ENCODE results near the gene NHERF2. TPM values are rescaled to one million over a fixed set of nuclear protein-coding genes. Genes with fewer than 3 reads are reported as not detected.

The NHERF2 gene
- total and polyA plus RNA-seq, 9 donors = 6.3 to 118 (median 78.7) TPM

DNA sequence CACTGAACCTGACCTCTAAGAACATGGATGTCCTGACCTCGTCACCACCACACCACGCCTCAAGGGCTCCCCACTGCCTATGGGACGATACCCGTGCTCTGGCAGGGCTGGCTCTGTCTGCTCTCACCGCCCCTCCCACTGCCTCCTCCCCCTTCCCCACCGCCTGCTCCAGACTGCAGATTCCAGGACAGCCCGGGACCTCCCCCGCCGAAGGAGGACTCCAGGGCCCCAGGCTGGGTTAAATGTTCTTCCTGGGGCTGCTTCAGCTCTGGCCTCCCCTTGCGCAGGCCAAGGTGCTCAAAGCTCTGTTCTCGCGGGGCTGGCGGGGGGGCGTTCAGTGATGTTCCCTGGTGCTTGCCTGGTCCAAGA is 4.0 kb upstream of the NHERF2 start:
- Histone ChIP-seq H3K36me3 (no peaks in the 10 kb centered on the region), H3K4me1 (ENCODE audit: insufficient read depth) (peaks cover 11% of the 10 kb centered on the region), H3K4me3 (peak overlapping the region; percentile 31), H3K27ac (no peak overlapping the region), H3K9me3 (no peaks in the 10 kb centered on the region), H3K27me3 (no peaks in the 10 kb centered on the region)
- TF ChIP-seq, protein P1, sequence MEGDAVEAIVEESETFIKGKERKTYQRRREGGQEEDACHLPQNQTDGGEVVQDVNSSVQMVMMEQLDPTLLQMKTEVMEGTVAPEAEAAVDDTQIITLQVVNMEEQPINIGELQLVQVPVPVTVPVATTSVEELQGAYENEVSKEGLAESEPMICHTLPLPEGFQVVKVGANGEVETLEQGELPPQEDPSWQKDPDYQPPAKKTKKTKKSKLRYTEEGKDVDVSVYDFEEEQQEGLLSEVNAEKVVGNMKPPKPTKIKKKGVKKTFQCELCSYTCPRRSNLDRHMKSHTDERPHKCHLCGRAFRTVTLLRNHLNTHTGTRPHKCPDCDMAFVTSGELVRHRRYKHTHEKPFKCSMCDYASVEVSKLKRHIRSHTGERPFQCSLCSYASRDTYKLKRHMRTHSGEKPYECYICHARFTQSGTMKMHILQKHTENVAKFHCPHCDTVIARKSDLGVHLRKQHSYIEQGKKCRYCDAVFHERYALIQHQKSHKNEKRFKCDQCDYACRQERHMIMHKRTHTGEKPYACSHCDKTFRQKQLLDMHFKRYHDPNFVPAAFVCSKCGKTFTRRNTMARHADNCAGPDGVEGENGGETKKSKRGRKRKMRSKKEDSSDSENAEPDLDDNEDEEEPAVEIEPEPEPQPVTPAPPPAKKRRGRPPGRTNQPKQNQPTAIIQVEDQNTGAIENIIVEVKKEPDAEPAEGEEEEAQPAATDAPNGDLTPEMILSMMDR (IDR thresholded peaks at IDR 0.05) = no peak
- TF ChIP-seq POLR2A (IDR thresholded peaks at IDR 0.05) (no peak), EP300 (IDR thresholded peaks at IDR 0.05) (no peak)
- intact Hi-C loops (cut with DNase I) = loop anchor here in 3 of 4 donors (2.0 to 5.0 kb wide), 2 partner anchors 118 to 120 kb away; no protein-coding TSS in a partner anchor
- no peak for DNase-seq
- WGBS, 3 donors = 1 to 3% (median 2%) methylated on average over 10 to 14 of the region's 14 CpGs

DNA sequence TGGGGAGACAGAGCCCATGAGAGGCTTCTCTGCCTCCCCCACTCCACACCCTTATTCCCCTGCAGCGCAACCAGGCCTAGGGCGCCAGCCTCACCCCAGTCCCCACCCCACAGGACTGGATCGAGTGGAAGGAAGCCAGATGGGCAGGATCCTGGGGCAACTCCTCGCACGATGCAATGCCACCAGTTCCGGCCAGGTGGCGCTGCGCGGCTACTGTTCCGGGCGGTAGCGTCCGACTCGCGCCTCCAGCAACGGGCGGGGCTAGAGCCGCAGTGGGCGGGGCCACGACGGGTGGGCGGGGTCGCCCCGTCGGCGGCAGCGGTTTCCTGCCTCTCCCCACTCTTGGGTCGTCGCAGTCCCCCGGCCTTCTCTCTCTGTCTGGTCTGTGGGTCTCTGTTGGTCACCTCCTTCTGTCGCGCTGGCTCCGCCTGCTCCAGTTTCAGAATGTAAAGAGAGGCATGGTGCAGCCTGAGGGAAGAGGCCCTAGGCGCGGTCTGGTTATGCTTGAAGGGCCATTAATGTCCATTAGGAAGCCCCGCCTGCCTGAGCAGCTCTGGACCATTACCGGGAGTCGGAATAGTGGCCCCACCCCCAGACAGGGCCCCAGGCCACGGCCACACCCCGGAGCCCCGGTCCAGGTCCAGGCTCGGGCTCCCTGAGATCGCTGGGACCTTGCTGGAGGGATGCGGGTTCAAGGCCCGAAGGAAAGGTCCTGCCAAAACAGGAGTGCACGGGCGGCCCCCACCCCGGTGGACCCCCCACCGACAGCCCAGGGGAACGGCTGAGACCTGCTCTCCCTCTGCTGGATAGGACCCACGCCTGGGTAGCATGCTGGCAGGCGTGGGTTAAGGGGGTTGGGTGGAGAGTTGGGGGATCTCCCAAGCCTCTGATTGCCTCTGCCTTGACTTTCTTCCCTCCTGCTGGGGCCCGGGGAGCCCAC is 3.3 kb upstream of the NHERF2 start:
- Histone ChIP-seq H3K27ac (peak overlapping the region; percentile 24 to 37), H3K4me1 (ENCODE audit: insufficient read depth) (peaks cover 17% of the 10 kb centered on the region), H3K4me3 (peak overlapping the region; percentile 31), H3K9me3 (no peaks in the 10 kb centered on the region), H3K36me3 (no peaks in the 10 kb centered on the region), H3K27me3 (no peaks in the 10 kb centered on the region)
- 12 to 19% (median 15%) methylated on average over 36 to 53 of the region's 53 CpGs for WGBS, 3 donors
- intact Hi-C loops (cut with DNase I) = loop anchor here in 3 of 4 donors (2.0 to 5.0 kb wide), 2 partner anchors 117 to 119 kb away; no protein-coding TSS in a partner anchor
- DNase-seq = peak; percentile 88 to 97 (median 94)
- TF ChIP-seq POLR2A (IDR thresholded peaks at IDR 0.05) (peak; percentile 41), EP300 (IDR thresholded peaks at IDR 0.05) (no peak)
- TF ChIP-seq, protein P1 (IDR thresholded peaks at IDR 0.05) = peak; percentile 93 to 99 (median 99)

DNA sequence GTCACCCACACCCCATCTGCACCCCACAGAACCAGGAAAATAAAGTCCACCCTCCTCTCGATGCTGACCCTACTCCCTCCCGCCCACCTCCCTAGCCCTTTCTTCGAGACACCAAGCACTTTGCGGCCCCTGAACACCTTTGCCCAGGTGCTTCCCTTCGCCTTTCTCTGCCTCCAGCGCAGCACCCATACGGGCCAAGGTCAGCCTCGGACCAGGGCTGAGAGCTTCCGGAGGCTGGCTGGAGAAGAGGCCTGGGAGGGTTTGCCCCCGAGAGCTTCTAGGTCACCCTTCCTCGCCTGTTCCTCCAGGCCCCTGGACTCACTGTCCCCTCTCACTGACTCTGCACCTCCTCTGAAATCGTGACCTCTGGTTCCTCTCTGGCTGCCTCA is 2.7 kb upstream of the NHERF2 start:
- H3K4me3 ChIP-seq = no peak overlapping the region
- no peak for TF ChIP-seq EP300 (IDR thresholded peaks at IDR 0.05)
- no peak for TF ChIP-seq POLR2A (IDR thresholded peaks at IDR 0.05)
- TF ChIP-seq, protein P1 (IDR thresholded peaks at IDR 0.05) = no peak
- H3K9me3 ChIP-seq = no peaks in the 10 kb centered on the region
- peaks cover 21% of the 10 kb centered on the region for H3K4me1 ChIP-seq (ENCODE audit: insufficient read depth)
- intact Hi-C loops (cut with DNase I) = loop anchor here in 1 of 4 donors (5.0 kb wide), 1 partner anchor 118 kb away; no protein-coding TSS in a partner anchor
- no peaks in the 10 kb centered on the region for H3K27me3 ChIP-seq
- H3K36me3 ChIP-seq = no peaks in the 10 kb centered on the region
- no peak overlapping the region for H3K27ac ChIP-seq
- WGBS, 3 donors = 84 to 92% (median 89%) methylated on average over 12 of the region's 12 CpGs
- DNase-seq = no peak

DNA sequence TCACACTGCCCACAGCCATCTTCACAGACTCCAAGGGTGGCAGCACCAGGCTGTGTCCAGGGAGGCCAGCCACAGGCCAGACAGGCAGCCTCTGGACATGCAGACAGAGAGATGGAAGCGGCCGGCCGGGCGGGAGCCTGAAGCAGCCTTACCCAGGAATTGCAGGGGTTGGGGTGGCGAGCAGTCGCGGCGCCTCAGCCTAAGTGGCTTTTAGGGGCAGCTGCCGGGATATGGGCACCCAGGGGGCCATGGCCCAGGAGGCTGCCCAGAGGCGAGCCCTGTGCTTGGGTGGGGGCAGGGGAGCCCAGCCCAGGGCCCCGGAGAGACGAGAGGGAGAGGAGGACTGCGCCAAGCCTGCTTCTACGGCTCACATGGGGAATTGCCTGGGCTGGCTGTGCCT is 1.5 kb upstream of the NHERF2 start:
- DNase-seq = no peak
- no peaks in the 10 kb centered on the region for H3K9me3 ChIP-seq
- peaks cover 19% of the 10 kb centered on the region for H3K4me1 ChIP-seq (ENCODE audit: insufficient read depth)
- H3K36me3 ChIP-seq = no peaks in the 10 kb centered on the region
- no peak overlapping the region for H3K27ac ChIP-seq
- H3K4me3 ChIP-seq = no peak overlapping the region
- no peaks in the 10 kb centered on the region for H3K27me3 ChIP-seq
- intact Hi-C loops (cut with DNase I) = loop anchor here in 1 of 4 donors (5.0 kb wide), 1 partner anchor 127 kb away; no protein-coding TSS in a partner anchor
- WGBS, 3 donors = 90 to 96% (median 93%) methylated on average over 14 of the region's 14 CpGs
- TF ChIP-seq, protein P1 (IDR thresholded peaks at IDR 0.05) = no peak
- no peak for TF ChIP-seq POLR2A (IDR thresholded peaks at IDR 0.05)
- TF ChIP-seq EP300 (IDR thresholded peaks at IDR 0.05) = no peak
